HepG2 (cell line): ENCODE data around the gene PISD. TPM values are rescaled to one million over a fixed set of nuclear protein-coding genes. Genes with fewer than 3 reads are reported as not detected.

Experiments used
- ATF7-NPFF ChIP-seq: sonication (generic); formaldehyde crosslinking; IDR thresholded peaks from 2 replicates; pipeline ENCODE4 v1.8.1; 2023; ENCODE audit warnings: mild to moderate bottlenecking, low read depth, missing genetic modification reagents, moderate library complexity
- FOXC1 ChIP-seq: sonication (generic); formaldehyde crosslinking; IDR thresholded peaks from 2 replicates; pipeline ENCODE4 v1.8.0; 2022; ENCODE audit warnings: mild to moderate bottlenecking, missing genetic modification reagents, borderline replicate concordance
- FOXK2 ChIP-seq: fragments of 450-650 bp; IDR thresholded peaks from 2 replicates; pipeline ENCODE4 v1.6.1; 2016
- HIVEP1 ChIP-seq: sonication (generic); formaldehyde crosslinking; IDR thresholded peaks from 2 replicates; pipeline ENCODE4 v1.4.0; 2020; ENCODE audit warnings: mild to moderate bottlenecking, missing genetic modification reagents
- MEF2D ChIP-seq: sonication (generic); formaldehyde crosslinking; IDR thresholded peaks from 2 replicates; pipeline ENCODE4 v1.5.1; 2020; ENCODE audit warnings: mild to moderate bottlenecking, missing genetic modification reagents
- NR2F1 ChIP-seq, 2 experiments: fragments of 450-650 bp in 1 of 2; formaldehyde crosslinking in 1 of 2; IDR thresholded peaks; 2 replicates each; pipeline versions ENCODE4 v1.5.0 to v1.6.1; 2016 to 2020; ENCODE audit warnings: mild to moderate bottlenecking in 1 of 2, missing compliant biosample characterization in 1 of 2, missing genetic modification reagents in 1 of 2, moderate library complexity in 1 of 2
- NR3C1 ChIP-seq: sonication (generic); formaldehyde crosslinking; IDR thresholded peaks from 2 replicates; pipeline ENCODE4 v1.4.0; 2020; ENCODE audit warnings: missing genetic modification reagents
- PAF1 ChIP-seq: IDR thresholded peaks from 2 replicates; pipeline ENCODE4 v1.6.1; 2016; ENCODE audit warnings: missing genetic modification reagents, missing compliant biosample characterization
- POLR2AphosphoS5 ChIP-seq: IDR thresholded peaks from 2 replicates; pipeline ENCODE4 v1.6.1; 2012; ENCODE audit warnings: low read depth, low read length
- REXO4 ChIP-seq: sonication (generic); formaldehyde crosslinking; IDR thresholded peaks from 2 replicates; pipeline ENCODE4 v1.8.0; 2022; ENCODE audit warnings: missing genetic modification reagents, mild to moderate bottlenecking, borderline replicate concordance
- ZNF101 ChIP-seq: sonication (generic); formaldehyde crosslinking; IDR thresholded peaks from 2 replicates; pipeline ENCODE4 v1.4.0; 2020; ENCODE audit warnings: mild to moderate bottlenecking, low read depth, missing genetic modification reagents, borderline replicate concordance
- ZNF180 ChIP-seq: sonication (generic); formaldehyde crosslinking; IDR thresholded peaks from 2 replicates; pipeline ENCODE4 v1.4.0; 2020; ENCODE audit warnings: low read depth, missing genetic modification reagents, borderline replicate concordance
- ZNF569 ChIP-seq: sonication (generic); formaldehyde crosslinking; IDR thresholded peaks from 2 replicates; pipeline ENCODE4 v1.5.0; 2020; ENCODE audit warnings: mild to moderate bottlenecking, missing genetic modification reagents, moderate library complexity, borderline replicate concordance
- ZNF782 ChIP-seq: sonication (generic); formaldehyde crosslinking; IDR thresholded peaks from 2 replicates; pipeline ENCODE4 v1.4.0; 2020; ENCODE audit warnings: missing genetic modification reagents, mild to moderate bottlenecking, borderline replicate concordance
- polyA plus RNA-seq, 8 experiments: library from polyadenylated mRNA; depleted of rRNA in 3 of 8; stranded (reverse) in 7 of 8; unstranded in 1 of 8; fragments of >200 nt; fragmentation: Illumina TruSeq in 4 of 8; extraction: Trizol in 4 of 8; gene quantifications; 2 replicates each; pipeline versions ENCODE4 v1.2.1 to v1.2.3, GENCODE V29; 2011 to 2016; ENCODE audit warnings: low read depth in 4 of 8, missing spikeins in 1 of 8, mixed read lengths in 1 of 8; ENCODE audit not compliant: insufficient read depth in 1 of 8
- total RNA-seq, 5 experiments: library from RNA; depleted of rRNA; stranded (reverse); fragments of >200 nt; fragmentation: Illumina TruSeq; extraction: Trizol; gene quantifications; 2 replicates each; pipeline ENCODE4 v1.2.3, GENCODE V29; 2016; ENCODE audit warnings: low read depth in 1 of 5
- TF ChIP-seq, protein P1 (sequence below): sonication (generic); formaldehyde crosslinking; IDR thresholded peaks from 2 replicates; pipeline ENCODE4 v1.5.1; 2020; ENCODE audit warnings: missing genetic modification reagents, mild to moderate bottlenecking, borderline replicate concordance
- TF ChIP-seq, protein P2 (sequence below): sonication (generic); formaldehyde crosslinking; IDR thresholded peaks from 2 replicates; pipeline ENCODE4 v1.5.0; 2020; ENCODE audit warnings: mild to moderate bottlenecking, low read depth, missing genetic modification reagents, borderline replicate concordance
- TF ChIP-seq, protein P3 (sequence below): sonication (generic); formaldehyde crosslinking; IDR thresholded peaks from 2 replicates; pipeline ENCODE4 v1.4.0; 2020; ENCODE audit warnings: low read depth, mild to moderate bottlenecking, missing genetic modification reagents
- TF ChIP-seq, protein P4 (sequence below): sonication (generic); formaldehyde crosslinking; IDR thresholded peaks from 2 replicates; pipeline ENCODE4 v1.4.0; 2020; ENCODE audit warnings: missing genetic modification reagents
- TF ChIP-seq, protein P5 (sequence below): sonication (generic); formaldehyde crosslinking; IDR thresholded peaks from 2 replicates; pipeline ENCODE4 v1.5.1; 2020; ENCODE audit warnings: missing genetic modification reagents, mild to moderate bottlenecking, borderline replicate concordance
- TF ChIP-seq, protein P6 (sequence below): IDR thresholded peaks from 2 replicates; pipeline ENCODE4 v1.6.1; 2012; ENCODE audit warnings: low read length, improper control_type of control experiment

The PISD gene
- total and polyA plus RNA-seq, 2 of the 13 experiments (the other 11 are each of a cell fraction or from before 2014, with no cell fraction given) = 30.1 to 47.7 TPM

DNA sequence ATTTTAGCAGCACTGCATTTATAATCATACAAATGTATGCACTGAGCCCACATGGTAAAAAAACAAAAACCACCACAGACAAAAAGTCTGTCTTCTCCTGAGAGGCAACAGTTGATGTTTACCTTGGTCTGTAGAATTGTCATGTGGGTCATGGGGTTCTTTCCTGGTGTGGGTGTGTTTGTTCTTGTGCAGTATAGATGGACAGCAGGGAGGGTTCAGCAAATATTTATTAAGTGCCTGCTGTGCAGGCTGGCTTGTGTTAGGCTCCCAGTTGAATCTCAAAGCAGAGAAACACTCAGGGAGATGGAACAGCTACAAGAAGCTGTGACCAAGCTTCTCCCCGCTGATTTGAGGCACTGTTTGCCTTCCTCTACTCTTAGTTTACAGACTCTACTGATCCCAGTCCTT is 82.2 kb downstream of the PISD start (continued):
- TF ChIP-seq, protein P1, sequence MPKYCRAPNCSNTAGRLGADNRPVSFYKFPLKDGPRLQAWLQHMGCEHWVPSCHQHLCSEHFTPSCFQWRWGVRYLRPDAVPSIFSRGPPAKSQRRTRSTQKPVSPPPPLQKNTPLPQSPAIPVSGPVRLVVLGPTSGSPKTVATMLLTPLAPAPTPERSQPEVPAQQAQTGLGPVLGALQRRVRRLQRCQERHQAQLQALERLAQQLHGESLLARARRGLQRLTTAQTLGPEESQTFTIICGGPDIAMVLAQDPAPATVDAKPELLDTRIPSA (CRISPR knock-in tag) = no peak
- TF ChIP-seq REXO4 (no peak), ZNF101 (CRISPR knock-in tag) (no peak), ZNF180 (CRISPR knock-in tag) (no peak), NR2F1 (CRISPR knock-in tag; IDR thresholded peaks at IDR 0.05) (peak; percentile 28 to 66; a peak in 3 of 4 replicates), FOXC1 (CRISPR knock-in tag) (no peak), POLR2AphosphoS5 (no peak), ZNF782 (CRISPR knock-in tag) (no peak), NR3C1 (CRISPR knock-in tag) (no peak), FOXK2 (peak; percentile 85), HIVEP1 (CRISPR knock-in tag) (no peak), ATF7-NPFF (CRISPR knock-in tag) (no peak), ZNF569 (CRISPR knock-in tag) (no peak), PAF1 (CRISPR knock-in tag) (no peak), MEF2D (peak; percentile 82; the same call in 1 of the 2 replicates)
- TF ChIP-seq, protein P2, sequence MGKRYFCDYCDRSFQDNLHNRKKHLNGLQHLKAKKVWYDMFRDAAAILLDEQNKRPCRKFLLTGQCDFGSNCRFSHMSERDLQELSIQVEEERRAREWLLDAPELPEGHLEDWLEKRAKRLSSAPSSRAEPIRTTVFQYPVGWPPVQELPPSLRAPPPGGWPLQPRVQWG (CRISPR knock-in tag) = no peak
- TF ChIP-seq, protein P3, sequence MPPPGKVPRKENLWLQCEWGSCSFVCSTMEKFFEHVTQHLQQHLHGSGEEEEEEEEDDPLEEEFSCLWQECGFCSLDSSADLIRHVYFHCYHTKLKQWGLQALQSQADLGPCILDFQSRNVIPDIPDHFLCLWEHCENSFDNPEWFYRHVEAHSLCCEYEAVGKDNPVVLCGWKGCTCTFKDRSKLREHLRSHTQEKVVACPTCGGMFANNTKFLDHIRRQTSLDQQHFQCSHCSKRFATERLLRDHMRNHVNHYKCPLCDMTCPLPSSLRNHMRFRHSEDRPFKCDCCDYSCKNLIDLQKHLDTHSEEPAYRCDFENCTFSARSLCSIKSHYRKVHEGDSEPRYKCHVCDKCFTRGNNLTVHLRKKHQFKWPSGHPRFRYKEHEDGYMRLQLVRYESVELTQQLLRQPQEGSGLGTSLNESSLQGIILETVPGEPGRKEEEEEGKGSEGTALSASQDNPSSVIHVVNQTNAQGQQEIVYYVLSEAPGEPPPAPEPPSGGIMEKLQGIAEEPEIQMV (CRISPR knock-in tag) = peak; percentile 61; the same call in 1 of the 2 replicates
- TF ChIP-seq, protein P4, sequence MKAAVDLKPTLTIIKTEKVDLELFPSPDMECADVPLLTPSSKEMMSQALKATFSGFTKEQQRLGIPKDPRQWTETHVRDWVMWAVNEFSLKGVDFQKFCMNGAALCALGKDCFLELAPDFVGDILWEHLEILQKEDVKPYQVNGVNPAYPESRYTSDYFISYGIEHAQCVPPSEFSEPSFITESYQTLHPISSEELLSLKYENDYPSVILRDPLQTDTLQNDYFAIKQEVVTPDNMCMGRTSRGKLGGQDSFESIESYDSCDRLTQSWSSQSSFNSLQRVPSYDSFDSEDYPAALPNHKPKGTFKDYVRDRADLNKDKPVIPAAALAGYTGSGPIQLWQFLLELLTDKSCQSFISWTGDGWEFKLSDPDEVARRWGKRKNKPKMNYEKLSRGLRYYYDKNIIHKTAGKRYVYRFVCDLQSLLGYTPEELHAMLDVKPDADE (CRISPR knock-in tag) = no peak
- TF ChIP-seq, protein P5, sequence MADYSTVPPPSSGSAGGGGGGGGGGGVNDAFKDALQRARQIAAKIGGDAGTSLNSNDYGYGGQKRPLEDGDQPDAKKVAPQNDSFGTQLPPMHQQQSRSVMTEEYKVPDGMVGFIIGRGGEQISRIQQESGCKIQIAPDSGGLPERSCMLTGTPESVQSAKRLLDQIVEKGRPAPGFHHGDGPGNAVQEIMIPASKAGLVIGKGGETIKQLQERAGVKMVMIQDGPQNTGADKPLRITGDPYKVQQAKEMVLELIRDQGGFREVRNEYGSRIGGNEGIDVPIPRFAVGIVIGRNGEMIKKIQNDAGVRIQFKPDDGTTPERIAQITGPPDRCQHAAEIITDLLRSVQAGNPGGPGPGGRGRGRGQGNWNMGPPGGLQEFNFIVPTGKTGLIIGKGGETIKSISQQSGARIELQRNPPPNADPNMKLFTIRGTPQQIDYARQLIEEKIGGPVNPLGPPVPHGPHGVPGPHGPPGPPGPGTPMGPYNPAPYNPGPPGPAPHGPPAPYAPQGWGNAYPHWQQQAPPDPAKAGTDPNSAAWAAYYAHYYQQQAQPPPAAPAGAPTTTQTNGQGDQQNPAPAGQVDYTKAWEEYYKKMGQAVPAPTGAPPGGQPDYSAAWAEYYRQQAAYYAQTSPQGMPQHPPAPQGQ (CRISPR knock-in tag) = no peak
- TF ChIP-seq, protein P6, sequence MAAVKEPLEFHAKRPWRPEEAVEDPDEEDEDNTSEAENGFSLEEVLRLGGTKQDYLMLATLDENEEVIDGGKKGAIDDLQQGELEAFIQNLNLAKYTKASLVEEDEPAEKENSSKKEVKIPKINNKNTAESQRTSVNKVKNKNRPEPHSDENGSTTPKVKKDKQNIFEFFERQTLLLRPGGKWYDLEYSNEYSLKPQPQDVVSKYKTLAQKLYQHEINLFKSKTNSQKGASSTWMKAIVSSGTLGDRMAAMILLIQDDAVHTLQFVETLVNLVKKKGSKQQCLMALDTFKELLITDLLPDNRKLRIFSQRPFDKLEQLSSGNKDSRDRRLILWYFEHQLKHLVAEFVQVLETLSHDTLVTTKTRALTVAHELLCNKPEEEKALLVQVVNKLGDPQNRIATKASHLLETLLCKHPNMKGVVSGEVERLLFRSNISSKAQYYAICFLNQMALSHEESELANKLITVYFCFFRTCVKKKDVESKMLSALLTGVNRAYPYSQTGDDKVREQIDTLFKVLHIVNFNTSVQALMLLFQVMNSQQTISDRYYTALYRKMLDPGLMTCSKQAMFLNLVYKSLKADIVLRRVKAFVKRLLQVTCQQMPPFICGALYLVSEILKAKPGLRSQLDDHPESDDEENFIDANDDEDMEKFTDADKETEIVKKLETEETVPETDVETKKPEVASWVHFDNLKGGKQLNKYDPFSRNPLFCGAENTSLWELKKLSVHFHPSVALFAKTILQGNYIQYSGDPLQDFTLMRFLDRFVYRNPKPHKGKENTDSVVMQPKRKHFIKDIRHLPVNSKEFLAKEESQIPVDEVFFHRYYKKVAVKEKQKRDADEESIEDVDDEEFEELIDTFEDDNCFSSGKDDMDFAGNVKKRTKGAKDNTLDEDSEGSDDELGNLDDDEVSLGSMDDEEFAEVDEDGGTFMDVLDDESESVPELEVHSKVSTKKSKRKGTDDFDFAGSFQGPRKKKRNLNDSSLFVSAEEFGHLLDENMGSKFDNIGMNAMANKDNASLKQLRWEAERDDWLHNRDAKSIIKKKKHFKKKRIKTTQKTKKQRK = no peak
